Right lobe of liver (tissue), 6 donors: ENCODE measurements around the gene PM20D2. TPM values are rescaled to one million over a fixed set of nuclear protein-coding genes. Genes with fewer than 3 reads are reported as not detected.

ENCODE experiments used
- ATAC-seq, 4 donors: fragments of 200-7000 bp; cut with Tn5 transposase; one replicate each; pipeline ENCODE4 v1.9.1; 2020; ENCODE audit warnings: mild to moderate bottlenecking in 4 of 4, moderate library complexity in 4 of 4
- DNase-seq, 3 donors: peaks; one replicate each; pipeline ENCODE4 v3.0.0-alpha.2; 2020
- H3K27ac ChIP-seq, 3 donors: fragments of 200-600 bp; one replicate each; pipeline ENCODE4 v1.8.0; 2022
- H3K27me3 ChIP-seq, 2 donors: fragments of 200-600 bp; one replicate each; pipeline ENCODE4 v1.8.0; 2022
- H3K36me3 ChIP-seq, 4 donors: fragments of 200-600 bp; sonication (generic) in 1 of 4; one replicate each; pipeline versions ENCODE4 v1.5.1 to v1.8.0; 2017 to 2022; ENCODE audit warnings: control low read depth in 1 of 4
- H3K4me1 ChIP-seq, 4 donors: fragments of 200-600 bp; sonication (generic) in 1 of 4; one replicate each; pipeline versions ENCODE4 v1.5.1 to v1.8.0; 2017 to 2022; ENCODE audit warnings: control low read depth in 1 of 4
- H3K4me3 ChIP-seq, 3 donors: fragments of 200-600 bp; one replicate each; pipeline ENCODE4 v1.8.0; 2022
- H3K9me3 ChIP-seq, 4 donors: fragments of 200-600 bp; sonication (generic) in 1 of 4; one replicate each; pipeline versions ENCODE4 v1.5.1 to v1.8.0; 2017 to 2022; ENCODE audit warnings: control low read depth in 1 of 4
- CTCF ChIP-seq, 4 donors: fragments of 200-600 bp in 3 of 4; fragments of 450-650 bp in 1 of 4; IDR thresholded peaks; one replicate each; pipeline versions ENCODE4 v1.5.1 to v1.8.0; 2016 to 2022; ENCODE audit warnings: antibody characterized with exemption in 4 of 4, mild to moderate bottlenecking in 2 of 4
- POLR2A ChIP-seq: fragments of 450-650 bp; IDR thresholded peaks from one replicate; pipeline ENCODE4 v1.6.1; 2017; ENCODE audit warnings: antibody characterized with exemption, mild to moderate bottlenecking
- WGBS: methylation state at CpG from one replicate; pipeline ENCODE4 v1.1.6; 2018; ENCODE audit warnings: low coverage, low lambda C conversion rate; ENCODE audit not compliant: insufficient coverage; ENCODE audit errors: missing lambda C conversion rate; 5-methylcytosine and 5-hydroxymethylcytosine counted together
- intact Hi-C, 2 donors: fragments of 100-400 bp; cut with DNase I; formaldehyde crosslinking; loops; one replicate each; pipeline versions ENCODE4 v1.11.2 to v1.14.1; 2022
- total RNA-seq, 6 experiments: library from RNA; depleted of rRNA in 2 of 6; stranded (reverse); fragments of >200 nt in 2 of 6; fragmentation: NEBNext Ultra II Directional in 3 of 6; extraction: Animal tissue kit (Norgen Biotek cat#: 25700) in 3 of 6; gene quantifications; one replicate each; pipeline versions ENCODE4 v1.1.0 to v1.2.4, GENCODE V29; 2016 to 2023
- donor health status: DM: no; HTN: yes; CAD: no.
- donor health status: DM: no; HTN: no; CAD: no.
- donor health status: DM: no; HTN: no; CAD: no.
- donor health status: DM: no; HTN: yes; CAD: no.
- donor health status: DM: no; HTN: yes; CAD: no.

The PM20D2 gene
- total RNA-seq, 6 experiments from 2014 or later = 2.4 to 6.1 (median 4.5) TPM

- DNase-seq = no peak
- WGBS = no CpG with 5 or more reads among the region's 13 CpGs
- Histone ChIP-seq H3K9me3 (no peaks in the 10 kb centered on the region), H3K36me3 (no peaks in the 10 kb centered on the region), H3K27me3 (no peaks in the 10 kb centered on the region), H3K4me3 (no peak overlapping the region), H3K27ac (no peak overlapping the region), H3K4me1 (no peaks in the 10 kb centered on the region)
- TF ChIP-seq POLR2A (no peak), CTCF (IDR thresholded peaks at IDR 0.05) (no peak)
- intact Hi-C loops = no loop called here
- ATAC-seq = no peak
These were observed 34.3 kb downstream of the PM20D2 start for GRCh38 chr6:89180112-89180511.

GRCh38 chr6:89180971-89181370 is 35.1 kb downstream of the PM20D2 start:
- Histone ChIP-seq H3K27ac (no peak overlapping the region), H3K4me1 (no peaks in the 10 kb centered on the region), H3K9me3 (no peaks in the 10 kb centered on the region), H3K36me3 (no peaks in the 10 kb centered on the region), H3K27me3 (no peaks in the 10 kb centered on the region), H3K4me3 (no peak overlapping the region)
- no peak for TF ChIP-seq POLR2A
- no peak for TF ChIP-seq CTCF (IDR thresholded peaks at IDR 0.05)
- no peak for DNase-seq
- 44% methylated on average over 1 of the region's 1 CpG for WGBS
- intact Hi-C loops = no loop called here
- no peak for ATAC-seq

- intact Hi-C loops = no loop called here
- Histone ChIP-seq H3K27ac (no peak overlapping the region), H3K4me1 (no peaks in the 10 kb centered on the region), H3K4me3 (no peak overlapping the region), H3K27me3 (no peaks in the 10 kb centered on the region), H3K36me3 (no peaks in the 10 kb centered on the region), H3K9me3 (no peaks in the 10 kb centered on the region)
- ATAC-seq (no peak), DNase-seq (no peak)
- WGBS = 79% methylated on average over 2 of the region's 2 CpGs
- TF ChIP-seq POLR2A = no peak
- no peak for TF ChIP-seq CTCF (IDR thresholded peaks at IDR 0.05)
These were observed 37.4 kb downstream of the PM20D2 start for GRCh38 chr6:89183294-89183693.

GRCh38 chr6:89184344-89184743 is 38.5 kb downstream of the PM20D2 start:
- no peak overlapping the region for H3K4me3 ChIP-seq
- no peaks in the 10 kb centered on the region for H3K36me3 ChIP-seq
- no peaks in the 10 kb centered on the region for H3K4me1 ChIP-seq
- TF ChIP-seq CTCF (IDR thresholded peaks at IDR 0.05) (no peak), POLR2A (no peak)
- intact Hi-C loops = no loop called here
- H3K9me3 ChIP-seq = no peaks in the 10 kb centered on the region
- no peak for DNase-seq
- 74% methylated on average over 5 of the region's 9 CpGs for WGBS
- H3K27me3 ChIP-seq = no peaks in the 10 kb centered on the region
- ATAC-seq = no peak
- no peak overlapping the region for H3K27ac ChIP-seq

- no peaks in the 10 kb centered on the region for H3K9me3 ChIP-seq
- peaks cover 0 to 8% (median 3%) of the 10 kb centered on the region in 4 donors for H3K4me1 ChIP-seq
- H3K27ac ChIP-seq = no peak overlapping the region
- intact Hi-C loops = no loop called here
- WGBS = 100% methylated on average over 2 of the region's 2 CpGs
- ATAC-seq = no peak
- no peak overlapping the region for H3K4me3 ChIP-seq
- H3K27me3 ChIP-seq = no peaks in the 10 kb centered on the region
- no peaks in the 10 kb centered on the region for H3K36me3 ChIP-seq
- no peak for DNase-seq
- TF ChIP-seq POLR2A = no peak
- no peak for TF ChIP-seq CTCF (IDR thresholded peaks at IDR 0.05)
These were observed 40.9 kb downstream of the PM20D2 start for GRCh38 chr6:89186762-89187161.
